ENCODE data around the gene TBC1D32. TPM values are rescaled to one million over a fixed set of nuclear protein-coding genes. Genes with fewer than 3 reads are reported as not detected.

TBC1D32 gene
- total RNA-seq, 1 experiment from 2014 or later, result 9.0 TPM

- WGBS (ENCODE audit: extremely low coverage, insufficient read length, low lambda C conversion rate), result no CpG with 5 or more reads among the region's 1 CpG
- Histone ChIP-seq H3K56ac (ENCODE audit: insufficient read length, low read depth, low read length) (no peak overlapping the region), H3K18ac (ENCODE audit: insufficient read length, low read depth, low read length) (no peak overlapping the region), H4K91ac (ENCODE audit: insufficient read length, low read depth, low read length) (no peak overlapping the region), H3K14ac (ENCODE audit: insufficient read depth, low read length) (no peak overlapping the region), H3K79me1 (ENCODE audit: insufficient read depth, low read depth, low read length, poor library complexity, severe bottlenecking) (no peaks in the 10 kb centered on the region), H3K9ac (ENCODE audit: extremely low read depth, insufficient read length, low read length) (no peak overlapping the region), H4K8ac (replicated peaks; ENCODE audit: insufficient read length, low read depth, low read length) (no peak overlapping the region), H3T11ph (ENCODE audit: low read length) (no peak overlapping the region), H3K23ac (ENCODE audit: insufficient read length, low read depth, low read length) (no peak overlapping the region), H3K9me3 (ENCODE audit: control insufficient read depth, low read depth, low read length) (no peaks in the 10 kb centered on the region), H3K4me2 (ENCODE audit: insufficient read depth, insufficient read length, low read length) (no peak overlapping the region), H2AFZ (ENCODE audit: low read length) (no peak overlapping the region), H3K23me2 (ENCODE audit: insufficient read length, low read depth, low read length, poor library complexity, severe bottlenecking) (no peaks in the 10 kb centered on the region), H4K5ac (ENCODE audit: insufficient read length, low read depth, low read length) (no peak overlapping the region), H2AK5ac (ENCODE audit: insufficient read length, low read length) (no peak overlapping the region), H2BK20ac (ENCODE audit: low read depth, low read length, poor library complexity, severe bottlenecking) (no peak overlapping the region), H2BK15ac (ENCODE audit: low read depth, low read length) (no peak overlapping the region), H4K20me1 (ENCODE audit: control insufficient read depth, insufficient read depth, insufficient read length) (no peaks in the 10 kb centered on the region), H3K4ac (ENCODE audit: low read depth, low read length) (no peak overlapping the region), H3K79me2 (ENCODE audit: insufficient read depth, low read length) (no peaks in the 10 kb centered on the region), H2BK12ac (ENCODE audit: insufficient read length, low read depth, low read length) (no peak overlapping the region), H3K27ac (ENCODE audit: insufficient read length, low read depth, low read length) (no peak overlapping the region), H3K27me3 (ENCODE audit: insufficient read depth, low read length) (no peaks in the 10 kb centered on the region), H2BK120ac (ENCODE audit: low read depth, low read length, poor library complexity, severe bottlenecking) (no peak overlapping the region), H2BK5ac (ENCODE audit: insufficient read length, low read length) (no peak overlapping the region), H3K4me1 (ENCODE audit: insufficient read depth, low read length) (no peaks in the 10 kb centered on the region)
- no peak for DNase-seq
- H3K9me3 Mint-ChIP-seq, result no peaks in the 10 kb centered on the region
- TF ChIP-seq, protein P1, sequence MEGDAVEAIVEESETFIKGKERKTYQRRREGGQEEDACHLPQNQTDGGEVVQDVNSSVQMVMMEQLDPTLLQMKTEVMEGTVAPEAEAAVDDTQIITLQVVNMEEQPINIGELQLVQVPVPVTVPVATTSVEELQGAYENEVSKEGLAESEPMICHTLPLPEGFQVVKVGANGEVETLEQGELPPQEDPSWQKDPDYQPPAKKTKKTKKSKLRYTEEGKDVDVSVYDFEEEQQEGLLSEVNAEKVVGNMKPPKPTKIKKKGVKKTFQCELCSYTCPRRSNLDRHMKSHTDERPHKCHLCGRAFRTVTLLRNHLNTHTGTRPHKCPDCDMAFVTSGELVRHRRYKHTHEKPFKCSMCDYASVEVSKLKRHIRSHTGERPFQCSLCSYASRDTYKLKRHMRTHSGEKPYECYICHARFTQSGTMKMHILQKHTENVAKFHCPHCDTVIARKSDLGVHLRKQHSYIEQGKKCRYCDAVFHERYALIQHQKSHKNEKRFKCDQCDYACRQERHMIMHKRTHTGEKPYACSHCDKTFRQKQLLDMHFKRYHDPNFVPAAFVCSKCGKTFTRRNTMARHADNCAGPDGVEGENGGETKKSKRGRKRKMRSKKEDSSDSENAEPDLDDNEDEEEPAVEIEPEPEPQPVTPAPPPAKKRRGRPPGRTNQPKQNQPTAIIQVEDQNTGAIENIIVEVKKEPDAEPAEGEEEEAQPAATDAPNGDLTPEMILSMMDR (conservative IDR thresholded peaks at IDR 0.05), result no peak
- no peaks in the 10 kb centered on the region for H3K36me3 Mint-ChIP-seq (ENCODE audit: insufficient read depth in 1 of 3, low read depth in 3 of 3)
- no peak overlapping the region for H3K27ac Mint-ChIP-seq
- H3K27me3 Mint-ChIP-seq (ENCODE audit: low read depth), result no peaks in the 10 kb centered on the region
- H3K4me1 Mint-ChIP-seq, result no peaks in the 10 kb centered on the region
- no peak overlapping the region for H3K4me3 Mint-ChIP-seq
Observed at GRCh38 chr6:121032268-121033006, 301.8 kb downstream of the TBC1D32 start.

Other genes with a start within 250 kb of the TBC1D32 start
- gene GJA1, start 101.2 kb upstream of the TBC1D32 start, total RNA-seq (2021), result 528 and 530 TPM in 2 replicates